NT2/D1 (cell line): ENCODE data around the gene AGER.

ENCODE experiments used
- SUZ12 ChIP-seq: IDR thresholded peaks from 2 replicates; pipeline ENCODE4 v1.6.1; 2011; ENCODE audit not compliant: insufficient read length, insufficient read depth; ENCODE audit errors: extremely low read depth
- YY1 ChIP-seq: IDR thresholded peaks from 2 replicates; pipeline ENCODE4 v1.6.1; 2011; ENCODE audit not compliant: insufficient read length, insufficient read depth
- ZNF274 ChIP-seq: IDR thresholded peaks from 2 replicates; pipeline ENCODE4 v1.6.1; 2011; ENCODE audit warnings: mild to moderate bottlenecking, low read depth, low read length

- TF ChIP-seq YY1 (no peak), ZNF274 (no peak), SUZ12 (no peak)
Observed at GRCh38 chr6:32137454-32137853, 46.6 kb downstream of the AGER start.
